ENCODE data around the gene GABRA1.

GABRA1 gene

GRCh38 chr5:161899590-161899989, 51.7 kb downstream of the GABRA1 start:
- no peak for DNase-seq (ENCODE audit: low read depth in 2 of 2)
- TF ChIP-seq CTCF (IDR thresholded peaks at IDR 0.05; ENCODE audit: low read depth, low read length) = no peak
- no peak overlapping the region for H3K4me3 ChIP-seq (replicated peaks in 1 of 2; ENCODE audit: low read depth in 2 of 2, low read length in 2 of 2)

GRCh38 chr5:161900981-161901380, 53.1 kb downstream of the GABRA1 start:
- DNase-seq (ENCODE audit: low read depth in 2 of 2) = no peak
- no peak overlapping the region for H3K4me3 ChIP-seq (replicated peaks in 1 of 2; ENCODE audit: low read depth in 2 of 2, low read length in 2 of 2)
- no peak for TF ChIP-seq CTCF (IDR thresholded peaks at IDR 0.05; ENCODE audit: low read depth, low read length)

- TF ChIP-seq CTCF (IDR thresholded peaks at IDR 0.05; ENCODE audit: low read depth, low read length) = no peak
- DNase-seq (ENCODE audit: low read depth in 2 of 2) = no peak
- no peak overlapping the region for H3K4me3 ChIP-seq (replicated peaks in 1 of 2; ENCODE audit: low read depth in 2 of 2, low read length in 2 of 2)
Observed at GRCh38 chr5:161921781-161922180, 73.9 kb downstream of the GABRA1 start.

- no peak for DNase-seq (ENCODE audit: low read depth in 2 of 2)
- H3K4me3 ChIP-seq (replicated peaks in 1 of 2; ENCODE audit: low read depth in 2 of 2, low read length in 2 of 2) = no peak overlapping the region
- TF ChIP-seq CTCF (IDR thresholded peaks at IDR 0.05; ENCODE audit: low read depth, low read length) = no peak
Observed at GRCh38 chr5:161924270-161924669, 76.3 kb downstream of the GABRA1 start.

GRCh38 chr5:161925960-161926359, 78.0 kb downstream of the GABRA1 start:
- H3K4me3 ChIP-seq (replicated peaks in 1 of 2; ENCODE audit: low read depth in 2 of 2, low read length in 2 of 2) = no peak overlapping the region
- DNase-seq (ENCODE audit: low read depth in 2 of 2) = no peak
- TF ChIP-seq CTCF (IDR thresholded peaks at IDR 0.05; ENCODE audit: low read depth, low read length) = no peak

GRCh38 chr5:161934486-161934885, 86.6 kb downstream of the GABRA1 start:
- TF ChIP-seq CTCF (IDR thresholded peaks at IDR 0.05; ENCODE audit: low read depth, low read length) = no peak
- no peak for DNase-seq (ENCODE audit: low read depth in 2 of 2)
- no peak overlapping the region for H3K4me3 ChIP-seq (replicated peaks in 1 of 2; ENCODE audit: low read depth in 2 of 2, low read length in 2 of 2)

GRCh38 chr5:161944974-161945373, 97.1 kb downstream of the GABRA1 start:
- no peak for DNase-seq (ENCODE audit: low read depth in 2 of 2)
- no peak for TF ChIP-seq CTCF (IDR thresholded peaks at IDR 0.05; ENCODE audit: low read depth, low read length)
- H3K4me3 ChIP-seq (replicated peaks in 1 of 2; ENCODE audit: low read depth in 2 of 2, low read length in 2 of 2) = no peak overlapping the region

Data from cardiac fibroblast (primary cell).